ENCODE measurements around the gene TUT7.

TUT7 gene

DNA sequence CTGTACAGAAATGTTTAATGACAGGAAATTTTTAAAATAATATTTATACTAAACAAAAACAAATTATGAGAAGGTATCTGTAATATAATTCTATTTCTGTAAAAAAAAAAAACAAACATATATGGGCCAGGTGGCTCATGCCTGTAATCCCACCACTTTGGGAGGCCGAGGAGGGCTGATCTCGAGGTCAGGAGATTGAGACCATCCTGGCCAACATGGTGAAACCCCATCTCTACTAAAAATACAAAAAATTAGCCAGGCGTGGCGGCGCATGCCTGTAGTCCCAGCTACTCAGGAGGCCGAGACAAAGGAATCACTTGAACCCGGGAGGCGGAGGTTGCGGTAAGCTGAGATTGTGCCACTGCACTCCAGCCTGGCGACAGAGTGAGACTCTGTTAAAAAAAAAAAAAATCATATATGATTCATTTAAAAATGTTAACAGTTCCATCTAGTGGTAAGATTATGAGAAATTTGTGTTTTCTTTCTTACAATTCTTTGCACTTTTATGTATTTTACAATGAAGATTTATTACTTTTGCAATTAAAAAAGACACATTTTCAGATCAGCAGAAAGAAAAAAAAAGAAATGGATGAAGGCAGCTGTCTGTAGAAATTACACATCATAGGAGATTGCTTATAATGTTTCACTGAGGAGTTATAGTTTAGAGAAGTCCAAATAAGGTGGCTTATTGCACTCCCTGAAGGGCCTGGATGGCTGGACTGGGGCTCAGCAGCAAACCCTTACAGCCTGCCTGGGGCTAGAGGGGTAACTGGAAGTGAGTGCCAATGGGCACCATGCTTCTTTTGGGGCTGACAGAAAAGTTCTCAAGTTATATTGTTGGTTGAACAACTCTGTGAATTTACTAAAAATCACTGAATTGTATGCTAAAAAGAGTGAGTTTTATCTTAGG, 115.1 kb downstream of the TUT7 start:
- Histone ChIP-seq H3K27me3 (ENCODE audit: insufficient read depth, low read depth) (no peaks in the 10 kb centered on the region), H3K4me1 (ENCODE audit: low read depth, poor library complexity, severe bottlenecking) (no peaks in the 10 kb centered on the region), H3K36me3 (ENCODE audit: insufficient read depth) (no peaks in the 10 kb centered on the region), H3K27ac (no peak overlapping the region), H3K79me2 (ENCODE audit: insufficient read depth, low read depth) (no peaks in the 10 kb centered on the region), H3K4me3 (IDR thresholded peaks at IDR 0.05; ENCODE audit: insufficient read depth, low read depth, low read length) (no peak overlapping the region), H2AFZ (ENCODE audit: low read depth) (no peak overlapping the region), H3K4me2 (no peak overlapping the region), H4K20me1 (ENCODE audit: insufficient read depth) (no peaks in the 10 kb centered on the region), H3K9ac (no peak overlapping the region)
- TF ChIP-seq, protein P1, sequence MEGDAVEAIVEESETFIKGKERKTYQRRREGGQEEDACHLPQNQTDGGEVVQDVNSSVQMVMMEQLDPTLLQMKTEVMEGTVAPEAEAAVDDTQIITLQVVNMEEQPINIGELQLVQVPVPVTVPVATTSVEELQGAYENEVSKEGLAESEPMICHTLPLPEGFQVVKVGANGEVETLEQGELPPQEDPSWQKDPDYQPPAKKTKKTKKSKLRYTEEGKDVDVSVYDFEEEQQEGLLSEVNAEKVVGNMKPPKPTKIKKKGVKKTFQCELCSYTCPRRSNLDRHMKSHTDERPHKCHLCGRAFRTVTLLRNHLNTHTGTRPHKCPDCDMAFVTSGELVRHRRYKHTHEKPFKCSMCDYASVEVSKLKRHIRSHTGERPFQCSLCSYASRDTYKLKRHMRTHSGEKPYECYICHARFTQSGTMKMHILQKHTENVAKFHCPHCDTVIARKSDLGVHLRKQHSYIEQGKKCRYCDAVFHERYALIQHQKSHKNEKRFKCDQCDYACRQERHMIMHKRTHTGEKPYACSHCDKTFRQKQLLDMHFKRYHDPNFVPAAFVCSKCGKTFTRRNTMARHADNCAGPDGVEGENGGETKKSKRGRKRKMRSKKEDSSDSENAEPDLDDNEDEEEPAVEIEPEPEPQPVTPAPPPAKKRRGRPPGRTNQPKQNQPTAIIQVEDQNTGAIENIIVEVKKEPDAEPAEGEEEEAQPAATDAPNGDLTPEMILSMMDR (conservative IDR thresholded peaks at IDR 0.05; ENCODE audit: low read depth, low read length) = peak; percentile 37; the same call in 1 of the 2 replicates
